OCI-LY7 (cell line): ENCODE data around the gene CLEC5A. TPM values are rescaled to one million over a fixed set of nuclear protein-coding genes. Genes with fewer than 3 reads are reported as not detected.

Experiments used
- BruUV-seq: library from RNA; stranded (reverse); fragments of 400-500 nt; replicated peaks from 2 replicates; lab custom pipeline; 2021; lab: Mats Ljungman, UMichigan
- CTCF ChIA-PET: fragments of 300-600 bp; sonication (Branson Sonifier 250); formaldehyde crosslinking; loops from one replicate; lab custom pipeline; 2022; ENCODE audit warnings: antibody characterized with exemption; ENCODE audit not compliant: unreplicated experiment; lab: Charles Lee
- POLR2A ChIA-PET: fragments of 300-600 bp; sonication (Branson Sonifier 250); formaldehyde crosslinking; loops from one replicate; lab custom pipeline; 2022; ENCODE audit warnings: antibody characterized with exemption; lab: Charles Lee
- DNase-seq: peaks from one replicate; pipeline ENCODE4 v3.0.0-alpha.2; 2015; ENCODE audit warnings: low spot score
- H2AFZ ChIP-seq: fragments of 200-600 bp; sonication (generic), shearing (Covaris generic); 2 replicates; pipeline ENCODE4 v1.6.1; 2014; ENCODE audit warnings: mild to moderate bottlenecking, antibody characterized with exemption, low read length, moderate library complexity
- H3K27ac ChIP-seq: fragments of 200-600 bp; sonication (generic); 2 replicates; pipeline ENCODE4 v1.5.1; 2014; ENCODE audit warnings: mixed run types, low read depth, mild to moderate bottlenecking, moderate library complexity, low read length, inconsistent platforms; ENCODE audit not compliant: poor library complexity, severe bottlenecking
- H3K36me3 ChIP-seq: fragments of 200-600 bp; sonication (generic); 2 replicates; pipeline ENCODE4 v1.6.1; 2014; ENCODE audit warnings: mild to moderate bottlenecking, antibody characterized with exemption, low read length, moderate library complexity, mixed read lengths; ENCODE audit not compliant: insufficient read depth
- H3K4me1 ChIP-seq: fragments of 200-600 bp; sonication (generic); 2 replicates; pipeline ENCODE4 v1.5.1; 2014; ENCODE audit warnings: mild to moderate bottlenecking, low read length; ENCODE audit not compliant: insufficient read depth, poor library complexity, severe bottlenecking
- H3K4me2 ChIP-seq: fragments of 200-600 bp; sonication (generic); 2 replicates; pipeline ENCODE4 v1.6.1; 2014; ENCODE audit warnings: mild to moderate bottlenecking, low read length
- H3K4me3 ChIP-seq: fragments of 200-600 bp; sonication (generic); 2 replicates; pipeline ENCODE4 v1.5.1; 2014; ENCODE audit warnings: mild to moderate bottlenecking, low read depth, low read length; ENCODE audit not compliant: poor library complexity, severe bottlenecking
- H3K79me2 ChIP-seq: fragments of 200-600 bp; sonication (generic); 2 replicates; pipeline ENCODE4 v1.6.1; 2016; ENCODE audit warnings: low read depth, mild to moderate bottlenecking, low read length, moderate library complexity, mixed read lengths; ENCODE audit not compliant: insufficient read depth
- H3K9me2 ChIP-seq: fragments of 200-600 bp; sonication (generic); 2 replicates; pipeline ENCODE4 v1.6.1; 2016; ENCODE audit warnings: mild to moderate bottlenecking, low read length, mixed read lengths; ENCODE audit not compliant: insufficient read depth
- H3K9me3 ChIP-seq: fragments of 200-600 bp; sonication (generic); 2 replicates; pipeline ENCODE4 v1.6.1; 2014; ENCODE audit warnings: mild to moderate bottlenecking, mixed run types, low read length, mixed read lengths
- H4K20me1 ChIP-seq: fragments of 200-600 bp; sonication (generic); 2 replicates; pipeline ENCODE4 v1.6.1; 2014; ENCODE audit warnings: mild to moderate bottlenecking, antibody characterized with exemption, low read length, moderate library complexity, mixed read lengths; ENCODE audit not compliant: insufficient read depth
- EZH2phosphoT487 ChIP-seq: fragments of 200-600 bp; sonication (generic); IDR thresholded peaks from 2 replicates; pipeline ENCODE4 v1.6.1; 2018; ENCODE audit warnings: low read depth, borderline replicate concordance, mild to moderate bottlenecking, mixed run types, antibody characterized with exemption, low read length, moderate library complexity, mixed read lengths
- intact Hi-C: fragments of 100-400 bp; cut with micrococcal nuclease; formaldehyde crosslinking; loops from one replicate; pipeline ENCODE4 v1.10.0; 2022; ENCODE audit not compliant: unreplicated experiment
- total RNA-seq, 2 experiments: library from RNA; depleted of rRNA in 1 of 2; stranded (reverse); fragments of >200 nt in 1 of 2; shearing (Covaris generic) in 1 of 2; gene quantifications; 2 replicates each; pipeline ENCODE4 v1.2.3, GENCODE V29; 2014 to 2022
- TF ChIP-seq, protein P1 (sequence below): fragments of 200-600 bp; sonication (generic); conservative IDR thresholded peaks from 2 replicates; pipeline ENCODE4 v1.5.1; 2014; ENCODE audit warnings: mild to moderate bottlenecking, antibody characterized with exemption, low read length, moderate library complexity, mixed read lengths

CLEC5A gene
- total RNA-seq, 2 experiments from 2014 or later, result not detected

- Histone ChIP-seq H3K4me2 (no peak overlapping the region), H3K27ac (no peak overlapping the region), H3K79me2 (no peaks in the 10 kb centered on the region), H2AFZ (no peak overlapping the region), H4K20me1 (no peaks in the 10 kb centered on the region), H3K9me3 (no peaks in the 10 kb centered on the region), H3K4me3 (no peak overlapping the region), H3K36me3 (no peaks in the 10 kb centered on the region), H3K9me2 (no peaks in the 10 kb centered on the region), H3K4me1 (no peaks in the 10 kb centered on the region)
- CTCF ChIA-PET, result no interaction called here
- DNase-seq, result no peak
- no peak for TF ChIP-seq EZH2phosphoT487
- TF ChIP-seq, protein P1, sequence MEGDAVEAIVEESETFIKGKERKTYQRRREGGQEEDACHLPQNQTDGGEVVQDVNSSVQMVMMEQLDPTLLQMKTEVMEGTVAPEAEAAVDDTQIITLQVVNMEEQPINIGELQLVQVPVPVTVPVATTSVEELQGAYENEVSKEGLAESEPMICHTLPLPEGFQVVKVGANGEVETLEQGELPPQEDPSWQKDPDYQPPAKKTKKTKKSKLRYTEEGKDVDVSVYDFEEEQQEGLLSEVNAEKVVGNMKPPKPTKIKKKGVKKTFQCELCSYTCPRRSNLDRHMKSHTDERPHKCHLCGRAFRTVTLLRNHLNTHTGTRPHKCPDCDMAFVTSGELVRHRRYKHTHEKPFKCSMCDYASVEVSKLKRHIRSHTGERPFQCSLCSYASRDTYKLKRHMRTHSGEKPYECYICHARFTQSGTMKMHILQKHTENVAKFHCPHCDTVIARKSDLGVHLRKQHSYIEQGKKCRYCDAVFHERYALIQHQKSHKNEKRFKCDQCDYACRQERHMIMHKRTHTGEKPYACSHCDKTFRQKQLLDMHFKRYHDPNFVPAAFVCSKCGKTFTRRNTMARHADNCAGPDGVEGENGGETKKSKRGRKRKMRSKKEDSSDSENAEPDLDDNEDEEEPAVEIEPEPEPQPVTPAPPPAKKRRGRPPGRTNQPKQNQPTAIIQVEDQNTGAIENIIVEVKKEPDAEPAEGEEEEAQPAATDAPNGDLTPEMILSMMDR, result no peak
- BruUV-seq, result no TSS peak
- intact Hi-C loops, result no loop called here
- POLR2A ChIA-PET, result no interaction called here
Measured at GRCh38 chr7:141891336-141891735, 55.4 kb downstream of the CLEC5A start.

- ChIA-PET POLR2A (interaction anchor here (0.7 kb wide), 1 partner anchor 1040 kb away, joined by 3 read pairs; no protein-coding TSS in a partner anchor), CTCF (no interaction called here)
- no peaks in the 10 kb centered on the region for H3K9me3 ChIP-seq
- no peak overlapping the region for H3K4me3 ChIP-seq
- intact Hi-C loops, result no loop called here
- no peaks in the 10 kb centered on the region for H3K4me1 ChIP-seq
- BruUV-seq, result no TSS peak
- DNase-seq, result no peak
- H3K36me3 ChIP-seq, result no peaks in the 10 kb centered on the region
- no peaks in the 10 kb centered on the region for H3K9me2 ChIP-seq
- no peak overlapping the region for H3K27ac ChIP-seq
- no peaks in the 10 kb centered on the region for H4K20me1 ChIP-seq
- H2AFZ ChIP-seq, result no peak overlapping the region
- no peak overlapping the region for H3K4me2 ChIP-seq
- TF ChIP-seq, protein P1, result no peak
- TF ChIP-seq EZH2phosphoT487, result no peak
- H3K79me2 ChIP-seq, result no peaks in the 10 kb centered on the region
Measured at GRCh38 chr7:141889321-141889720, 57.5 kb downstream of the CLEC5A start.

DNA sequence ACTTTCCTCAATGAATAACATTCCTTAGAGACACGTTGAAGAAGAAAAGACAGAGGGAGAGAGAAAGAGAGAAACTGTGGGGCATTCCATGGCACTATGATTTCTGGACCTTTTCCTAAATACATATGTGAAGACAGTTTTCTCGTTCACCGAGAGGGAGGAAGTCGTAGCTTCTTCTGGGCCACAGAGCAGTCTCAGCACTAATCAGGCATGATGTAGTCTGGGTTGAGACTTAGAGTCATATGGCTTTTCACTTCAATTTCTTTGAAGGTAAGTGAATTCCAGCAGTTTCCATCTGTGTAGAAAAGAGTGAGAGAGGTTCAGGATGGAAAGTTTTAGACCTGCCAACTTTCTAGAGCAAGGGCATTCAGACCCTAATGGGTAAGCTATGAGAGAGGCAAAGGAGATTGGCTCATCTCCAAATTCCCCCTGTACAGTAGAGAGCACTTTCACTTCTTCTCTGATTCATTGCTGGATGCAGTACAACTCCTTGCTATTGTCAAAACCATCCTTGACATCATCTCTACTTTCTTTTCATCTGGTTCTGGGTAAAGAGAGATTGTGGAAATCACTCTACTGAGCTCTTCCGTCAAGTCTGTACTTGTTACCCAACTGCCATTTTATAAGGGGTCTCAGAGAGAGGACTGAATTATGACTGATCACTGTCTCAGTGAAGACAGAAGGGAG is 62.1 kb downstream of the CLEC5A start:
- H3K4me2 ChIP-seq, result no peak overlapping the region
- ChIA-PET POLR2A (interaction anchor here (0.6 kb wide), 1 partner anchor 1818 kb away, joined by 3 read pairs; no protein-coding TSS in a partner anchor), CTCF (no interaction called here)
- H3K79me2 ChIP-seq, result no peaks in the 10 kb centered on the region
- no peak overlapping the region for H3K4me3 ChIP-seq
- no peak for DNase-seq
- H4K20me1 ChIP-seq, result no peaks in the 10 kb centered on the region
- H3K4me1 ChIP-seq, result no peaks in the 10 kb centered on the region
- no peaks in the 10 kb centered on the region for H3K9me3 ChIP-seq
- no peak overlapping the region for H3K27ac ChIP-seq
- intact Hi-C loops, result no loop called here
- no peak overlapping the region for H2AFZ ChIP-seq
- no peaks in the 10 kb centered on the region for H3K9me2 ChIP-seq
- TF ChIP-seq EZH2phosphoT487, result no peak
- TF ChIP-seq, protein P1, result no peak
- no peaks in the 10 kb centered on the region for H3K36me3 ChIP-seq
- BruUV-seq, result no TSS peak
